Muscle layer of duodenum (tissue), 2 donors: Measurements from ENCODE around the gene CREG2.

Experiments
- H3K27ac ChIP-seq: one replicate; pipeline ENCODE4 v1.7.0; 2013; ENCODE audit warnings: mild to moderate bottlenecking, low read length
- H3K27me3 ChIP-seq: one replicate; pipeline ENCODE4 v1.7.0; 2013; ENCODE audit warnings: low read depth, mild to moderate bottlenecking, control low read depth, low read length
- H3K36me3 ChIP-seq, 2 donors: one replicate each; pipeline ENCODE4 v1.7.0; 2013; ENCODE audit warnings: low read length in 2 of 2, control low read depth in 1 of 2, mild to moderate bottlenecking in 1 of 2; ENCODE audit not compliant: insufficient read depth in 2 of 2, control insufficient read depth in 1 of 2
- H3K4me1 ChIP-seq, 2 donors: one replicate each; pipeline ENCODE4 v1.7.0; 2013; ENCODE audit warnings: low read length in 2 of 2, mild to moderate bottlenecking in 2 of 2, control low read depth in 1 of 2, moderate library complexity in 1 of 2; ENCODE audit not compliant: insufficient read depth in 2 of 2, control insufficient read depth in 1 of 2
- H3K4me3 ChIP-seq, 2 donors: one replicate each; pipeline ENCODE4 v1.7.0; 2013; ENCODE audit warnings: low read length in 2 of 2, low read depth in 1 of 2, mild to moderate bottlenecking in 1 of 2
- H3K9me3 ChIP-seq, 2 donors: one replicate each; pipeline ENCODE4 v1.7.0; 2013; ENCODE audit warnings: low read length in 2 of 2, control low read depth in 1 of 2, mild to moderate bottlenecking in 1 of 2; ENCODE audit not compliant: control insufficient read depth in 1 of 2
- donor health status: healthy.

The CREG2 gene

GRCh38 chr2:101388232-101388631, 929 bp upstream of the CREG2 start:
- H3K36me3 ChIP-seq: no peaks in the 10 kb centered on the region
- H3K27ac ChIP-seq: no peak overlapping the region
- H3K4me3 ChIP-seq: no peak overlapping the region
- peaks cover 16% of the 10 kb centered on the region for H3K27me3 ChIP-seq
- H3K4me1 ChIP-seq: peaks cover 0 to 14% of the 10 kb centered on the region in 2 donors
- no peaks in the 10 kb centered on the region for H3K9me3 ChIP-seq

- H3K27me3 ChIP-seq: peaks cover 16% of the 10 kb centered on the region
- H3K27ac ChIP-seq: no peak overlapping the region
- peaks cover 0 to 14% of the 10 kb centered on the region in 2 donors for H3K4me1 ChIP-seq
- peak overlapping the region in 1 of 2 donors; percentile 66 for H3K4me3 ChIP-seq
- no peaks in the 10 kb centered on the region for H3K36me3 ChIP-seq
- H3K9me3 ChIP-seq: no peaks in the 10 kb centered on the region
These were observed 628 bp downstream of the CREG2 start for GRCh38 chr2:101386599-101387150.

- peaks cover 15% of the 10 kb centered on the region for H3K27me3 ChIP-seq
- no peak overlapping the region for H3K27ac ChIP-seq
These were observed 4.2 kb downstream of the CREG2 start for GRCh38 chr2:101383016-101383541.

GRCh38 chr2:101382442-101382841, 4.9 kb downstream of the CREG2 start:
- Histone ChIP-seq H3K4me1 (peaks cover 0 to 10% of the 10 kb centered on the region in 2 donors), H3K27me3 (peaks cover 9% of the 10 kb centered on the region), H3K36me3 (no peaks in the 10 kb centered on the region), H3K27ac (no peak overlapping the region), H3K9me3 (no peaks in the 10 kb centered on the region), H3K4me3 (no peak overlapping the region)

More at GRCh38 chr2:101383016-101383541, 4.2 kb downstream of the CREG2 start:
- H3K36me3 ChIP-seq: no peaks in the 10 kb centered on the region
- peaks cover 0 to 14% of the 10 kb centered on the region in 2 donors for H3K4me1 ChIP-seq
- H3K9me3 ChIP-seq: no peaks in the 10 kb centered on the region
- no peak overlapping the region for H3K4me3 ChIP-seq

GRCh38 chr2:101380376-101380775, 6.9 kb downstream of the CREG2 start:
- H3K27me3 ChIP-seq: no peaks in the 10 kb centered on the region
- H3K9me3 ChIP-seq: no peaks in the 10 kb centered on the region
- H3K36me3 ChIP-seq: no peaks in the 10 kb centered on the region
- H3K27ac ChIP-seq: no peak overlapping the region
- H3K4me1 ChIP-seq: no peaks in the 10 kb centered on the region
- no peak overlapping the region for H3K4me3 ChIP-seq

GRCh38 chr2:101379091-101379490, 8.2 kb downstream of the CREG2 start:
- no peaks in the 10 kb centered on the region for H3K36me3 ChIP-seq
- H3K4me1 ChIP-seq: no peaks in the 10 kb centered on the region
- H3K27ac ChIP-seq: no peak overlapping the region
- no peak overlapping the region for H3K4me3 ChIP-seq
- H3K9me3 ChIP-seq: no peaks in the 10 kb centered on the region
- no peaks in the 10 kb centered on the region for H3K27me3 ChIP-seq

GRCh38 chr2:101375653-101376052, 11.7 kb downstream of the CREG2 start:
- Histone ChIP-seq H3K27ac (no peak overlapping the region), H3K4me3 (no peak overlapping the region), H3K4me1 (no peaks in the 10 kb centered on the region), H3K36me3 (no peaks in the 10 kb centered on the region), H3K27me3 (peaks cover 3% of the 10 kb centered on the region), H3K9me3 (no peaks in the 10 kb centered on the region)

- Histone ChIP-seq H3K9me3 (no peaks in the 10 kb centered on the region), H3K36me3 (no peaks in the 10 kb centered on the region), H3K27me3 (peaks cover 3% of the 10 kb centered on the region), H3K27ac (no peak overlapping the region), H3K4me3 (no peak overlapping the region), H3K4me1 (no peaks in the 10 kb centered on the region)
These were observed 12.3 kb downstream of the CREG2 start for GRCh38 chr2:101374821-101375561.

GRCh38 chr2:101372792-101373191, 14.5 kb downstream of the CREG2 start:
- H3K27me3 ChIP-seq: peaks cover 3% of the 10 kb centered on the region
- H3K9me3 ChIP-seq: no peaks in the 10 kb centered on the region
- no peak overlapping the region for H3K27ac ChIP-seq
- H3K4me1 ChIP-seq: no peaks in the 10 kb centered on the region
- H3K36me3 ChIP-seq: no peaks in the 10 kb centered on the region
- H3K4me3 ChIP-seq: no peak overlapping the region

- H3K27ac ChIP-seq: no peak overlapping the region
- H3K36me3 ChIP-seq: no peaks in the 10 kb centered on the region
- H3K9me3 ChIP-seq: no peaks in the 10 kb centered on the region
- no peak overlapping the region for H3K4me3 ChIP-seq
- H3K4me1 ChIP-seq: no peaks in the 10 kb centered on the region
- peaks cover 3% of the 10 kb centered on the region for H3K27me3 ChIP-seq
These were observed 15.7 kb downstream of the CREG2 start for GRCh38 chr2:101371636-101372035.

- Histone ChIP-seq H3K36me3 (no peaks in the 10 kb centered on the region), H3K27me3 (peaks cover 3% of the 10 kb centered on the region)
These were observed 18.2 kb downstream of the CREG2 start for GRCh38 chr2:101369100-101369499.

More at GRCh38 chr2:101369100-101369499, 18.2 kb downstream of the CREG2 start:
- Histone ChIP-seq H3K4me3 (no peak overlapping the region), H3K27ac (no peak overlapping the region), H3K4me1 (no peaks in the 10 kb centered on the region), H3K9me3 (no peaks in the 10 kb centered on the region)
